WERI-Rb-1 (cell line): Measurements from ENCODE around the gene RMI2.

ENCODE experiments used
- DNase-seq: peaks from one replicate; pipeline ENCODE4 v3.0.0-alpha.2; 2020
- H3K27ac ChIP-seq: fragments of 250-450 bp; sonication (Bioruptor Pico); 2 replicates; pipeline ENCODE4 v1.5.1; 2020; ENCODE audit warnings: mild to moderate bottlenecking, moderate library complexity
- H3K27me3 ChIP-seq: fragments of 250-450 bp; sonication (Bioruptor Pico); 2 replicates; pipeline ENCODE4 v1.5.1; 2021; ENCODE audit warnings: mild to moderate bottlenecking, low read depth, moderate library complexity; ENCODE audit not compliant: insufficient read depth, severe bottlenecking
- H3K36me3 ChIP-seq: fragments of 250-450 bp; sonication (Bioruptor Pico); 2 replicates; pipeline ENCODE4 v1.5.1; 2020; ENCODE audit warnings: mild to moderate bottlenecking, moderate library complexity
- H3K4me3 ChIP-seq: 2 replicates; pipeline ENCODE4 v1.5.1; 2011; ENCODE audit warnings: low read depth, mild to moderate bottlenecking, control low read depth, low read length
- H3K9me3 ChIP-seq: fragments of 250-450 bp; sonication (Bioruptor Pico); 2 replicates; pipeline ENCODE4 v1.5.1; 2021; ENCODE audit warnings: mild to moderate bottlenecking, moderate library complexity; ENCODE audit not compliant: severe bottlenecking
- CTCF ChIP-seq: IDR thresholded peaks from 2 replicates; pipeline ENCODE4 v1.5.1; 2011; ENCODE audit warnings: low read depth, mild to moderate bottlenecking, control low read depth, inconsistent platforms, low read length

RMI2 gene

DNA sequence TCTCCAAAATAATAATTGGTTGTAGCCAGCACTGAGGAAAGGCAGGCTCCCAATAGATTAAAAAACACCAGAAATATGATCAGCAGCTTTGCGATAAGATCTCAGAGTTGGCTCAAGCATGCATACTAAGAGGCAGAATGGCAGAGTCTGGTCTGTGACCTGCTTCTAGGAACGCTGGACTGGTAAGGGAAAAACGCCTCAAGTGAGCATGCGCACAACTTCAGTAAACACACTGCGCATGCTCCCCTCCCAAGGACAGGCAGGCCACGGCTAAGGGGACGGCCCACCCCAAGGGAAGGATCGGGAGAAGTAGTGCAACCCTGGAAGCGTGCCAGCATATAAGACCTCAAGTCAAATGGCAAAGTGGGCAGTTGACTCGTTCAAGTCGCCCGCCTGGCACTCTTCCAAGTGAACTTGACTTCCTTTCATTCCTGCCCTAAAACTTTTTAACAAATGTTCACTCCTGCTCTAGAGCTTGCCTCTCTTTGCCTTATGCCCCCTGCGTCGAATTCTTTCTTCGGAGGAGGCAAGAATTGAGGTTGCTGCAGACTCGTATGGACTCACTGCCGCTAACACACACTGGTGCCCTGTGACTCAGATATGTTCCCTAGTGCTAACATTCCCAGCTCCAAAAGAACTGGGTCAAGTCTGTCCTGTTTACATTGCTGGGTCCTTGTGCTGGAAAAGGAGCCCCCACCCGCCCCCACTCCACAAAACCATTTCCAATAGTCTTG is 41.7 kb upstream of the RMI2 start:
- TF ChIP-seq CTCF: no peak
- Histone ChIP-seq H3K36me3 (no peaks in the 10 kb centered on the region), H3K9me3 (no peaks in the 10 kb centered on the region), H3K27ac (no peak overlapping the region), H3K4me3 (no peak overlapping the region), H3K27me3 (no peaks in the 10 kb centered on the region)
- no peak for DNase-seq

DNA sequence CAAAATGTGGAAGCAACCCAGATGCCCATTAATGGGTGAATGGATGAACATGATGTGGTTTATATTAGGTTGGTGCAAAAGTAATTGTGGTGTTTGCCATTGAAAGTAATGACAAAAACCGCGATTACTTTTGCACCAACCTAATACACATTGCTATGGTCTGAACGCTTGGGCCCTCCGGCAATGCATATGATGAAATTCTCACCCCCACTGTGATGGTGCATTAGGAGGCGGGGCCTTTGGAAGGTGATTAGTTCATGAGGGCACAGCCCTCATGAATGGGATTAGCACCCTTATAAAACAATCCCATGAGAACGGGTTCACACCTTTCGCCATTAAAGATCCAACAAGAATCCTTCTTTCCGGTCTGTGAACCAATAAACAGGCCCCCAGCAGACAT is 38.9 kb upstream of the RMI2 start:
- Histone ChIP-seq H3K27ac (no peak overlapping the region), H3K36me3 (no peaks in the 10 kb centered on the region), H3K9me3 (no peaks in the 10 kb centered on the region), H3K4me3 (no peak overlapping the region), H3K27me3 (no peaks in the 10 kb centered on the region)
- TF ChIP-seq CTCF: no peak
- no peak for DNase-seq

GRCh38 chr16:11306997-11307638 is 38.1 kb upstream of the RMI2 start:
- H3K4me3 ChIP-seq: no peak overlapping the region
- no peak for DNase-seq
- TF ChIP-seq CTCF: no peak
- H3K36me3 ChIP-seq: no peaks in the 10 kb centered on the region
- no peaks in the 10 kb centered on the region for H3K9me3 ChIP-seq
- no peaks in the 10 kb centered on the region for H3K27me3 ChIP-seq
- no peak overlapping the region for H3K27ac ChIP-seq

GRCh38 chr16:11307639-11308492 is 37.4 kb upstream of the RMI2 start:
- no peak overlapping the region for H3K27ac ChIP-seq
- no peaks in the 10 kb centered on the region for H3K27me3 ChIP-seq
- no peaks in the 10 kb centered on the region for H3K9me3 ChIP-seq
- H3K4me3 ChIP-seq: no peak overlapping the region
- H3K36me3 ChIP-seq: no peaks in the 10 kb centered on the region
- no peak for DNase-seq
- no peak for TF ChIP-seq CTCF

DNA sequence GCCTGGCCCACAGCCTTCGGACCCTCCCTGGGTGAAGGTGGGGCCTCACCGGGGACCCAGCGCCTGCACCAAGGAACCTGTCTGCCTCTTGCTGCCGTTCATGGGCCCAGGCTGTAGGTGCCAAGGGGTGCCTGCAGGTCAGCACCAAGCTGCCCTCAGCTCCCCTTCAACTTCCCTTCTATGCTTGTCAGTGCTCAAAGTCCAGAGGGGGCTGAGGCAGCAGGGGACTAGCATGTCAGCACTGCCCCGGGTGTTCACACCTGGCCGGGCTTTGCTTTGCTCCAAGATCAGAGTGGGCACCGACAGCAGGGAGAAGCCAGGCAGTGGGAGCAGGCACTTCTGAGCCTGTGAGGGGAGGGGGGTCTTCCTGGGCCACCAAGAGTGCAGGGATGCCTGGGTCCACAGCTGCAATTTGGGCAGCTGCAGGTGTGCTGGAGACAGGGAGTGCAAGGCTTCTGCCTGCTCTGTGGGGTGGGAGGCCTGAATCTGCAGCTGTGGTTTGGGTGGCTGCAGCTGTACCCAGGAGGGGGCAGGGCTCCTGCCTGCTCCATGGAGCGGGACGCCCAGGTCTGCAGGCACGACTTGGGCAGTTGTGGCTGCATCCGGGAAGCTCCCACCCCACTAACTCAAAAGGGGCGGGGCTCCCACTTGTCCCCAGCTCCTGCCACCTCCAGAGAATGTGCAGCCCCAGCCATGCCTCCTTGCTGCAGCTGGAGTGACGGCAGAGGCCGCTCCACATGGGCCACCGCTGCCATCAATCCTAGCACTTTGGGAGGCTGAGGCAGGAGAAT is 36.6 kb upstream of the RMI2 start:
- Histone ChIP-seq H3K4me3 (no peak overlapping the region), H3K27me3 (no peaks in the 10 kb centered on the region), H3K27ac (no peak overlapping the region), H3K36me3 (no peaks in the 10 kb centered on the region), H3K9me3 (no peaks in the 10 kb centered on the region)
- no peak for TF ChIP-seq CTCF
- DNase-seq: no peak
